Measurements from ENCODE around the gene GJC1. TPM values are rescaled to one million over a fixed set of nuclear protein-coding genes. Genes with fewer than 3 reads are reported as not detected.
"Not testable (repeated sequence)": the region's sequence is repeated elsewhere in the genome, so short reads cannot be mapped to it uniquely, and the experiment has no call there.

Gene GJC1
- total and polyA plus RNA-seq, 2 donors (not counting 3 experiments of a cell fraction or from before 2014, with no cell fraction given) = 13.8 to 39.7 TPM

DNA sequence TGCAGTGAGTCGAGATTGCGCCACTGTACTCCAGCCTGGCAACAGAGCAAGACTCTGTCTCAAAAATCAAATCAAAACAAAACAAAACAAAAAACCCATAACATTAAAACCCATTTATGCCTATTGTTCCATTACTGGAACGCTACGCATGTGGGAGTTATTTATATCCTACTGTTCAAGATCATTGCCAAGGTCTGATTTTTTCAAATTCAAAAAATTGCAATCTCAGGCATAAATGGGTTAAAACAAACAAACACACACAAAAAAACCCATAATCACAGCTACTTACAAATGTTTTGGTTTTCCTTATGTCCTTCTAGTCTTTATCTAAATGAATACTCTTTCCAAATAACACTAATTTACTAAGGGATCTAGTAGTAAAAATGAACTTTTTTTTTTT lies 17.8 kb downstream of the GJC1 start:
- Histone ChIP-seq H3K27me3 (ENCODE audit: control insufficient read depth in 2 of 2, insufficient read depth in 2 of 2, low read length in 2 of 2) (no peaks in the 10 kb centered on the region), H3K36me3 (ENCODE audit: control insufficient read depth in 2 of 2, extremely low read depth in 1 of 2, insufficient read depth in 2 of 2, low read length in 2 of 2) (no peaks in the 10 kb centered on the region), H2AFZ (ENCODE audit: low read depth, low read length) (no peak overlapping the region), H3K4me3 (replicated peaks in 1 of 3; ENCODE audit: insufficient read depth in 1 of 3, low read depth in 1 of 3, low read length in 3 of 3) (no peak overlapping the region), H3K4me2 (ENCODE audit: insufficient read depth, low read length) (no peak overlapping the region), H3K27ac (ENCODE audit: insufficient read depth, low read depth, low read length) (no peak overlapping the region), H3K9ac (replicated peaks; ENCODE audit: extremely low read depth, insufficient read depth, low read length) (no peak overlapping the region), H3K9me1 (replicated peaks; ENCODE audit: control insufficient read depth, extremely low read depth, insufficient read depth, low read length) (no peaks in the 10 kb centered on the region), H4K20me1 (replicated peaks; ENCODE audit: control insufficient read depth, extremely low read depth, insufficient read depth, low read length) (no peaks in the 10 kb centered on the region), H3K9me3 (replicated peaks; ENCODE audit: control insufficient read depth, insufficient read depth, low read length) (no peaks in the 10 kb centered on the region), H3K4me1 (ENCODE audit: control insufficient read depth, extremely low read depth, insufficient read depth, low read length) (no peaks in the 10 kb centered on the region), H3K79me2 (ENCODE audit: control insufficient read depth, insufficient read depth, low read length) (peaks cover 38% of the 10 kb centered on the region)
- no peak for FAIRE-seq
- intact Hi-C loops (cut with micrococcal nuclease) (no loop called here), dilution Hi-C loops (cut with MboI; ENCODE audit: extremely low pct_ligation_motif_present, low sequenced_read_pairs) (no loop called here)
- ChIA-PET POLR2A (no interaction called here), CTCF (interaction anchor here (1.0 to 1.5 kb wide), 2 partner anchors 9 to 34 kb away, joined by 3 to 4 read pairs; no protein-coding TSS in a partner anchor)
- BruUV-seq (replicated peaks) = no TSS peak
- DNase-seq (ENCODE audit: low read depth, low spot score) = no peak
- TF ChIP-seq GATA2 (IDR thresholded peaks at IDR 0.05; ENCODE audit: insufficient read depth, insufficient read length, low read depth, low read length) (no peak), JUN (IDR thresholded peaks at IDR 0.05; ENCODE audit: borderline replicate concordance, insufficient read depth, insufficient read length, low read depth) (no peak), POLR2A (IDR thresholded peaks at IDR 0.05; ENCODE audit: low read depth, low read length) (no peak), EZH2 (IDR thresholded peaks at IDR 0.05; ENCODE audit: borderline replicate concordance, low read depth, low read length, severe bottlenecking) (no peak), POLR2AphosphoS5 (IDR thresholded peaks at IDR 0.05; ENCODE audit: insufficient read depth, low read depth, low read length) (no peak), MAX (IDR thresholded peaks at IDR 0.05; ENCODE audit: insufficient read depth, insufficient read length) (no peak), FOS (IDR thresholded peaks at IDR 0.05; ENCODE audit: borderline replicate concordance, insufficient read depth, low read length) (no peak), MYC (IDR thresholded peaks at IDR 0.05; ENCODE audit: low read depth, low read length) (no peak)
- TF ChIP-seq, protein P1, sequence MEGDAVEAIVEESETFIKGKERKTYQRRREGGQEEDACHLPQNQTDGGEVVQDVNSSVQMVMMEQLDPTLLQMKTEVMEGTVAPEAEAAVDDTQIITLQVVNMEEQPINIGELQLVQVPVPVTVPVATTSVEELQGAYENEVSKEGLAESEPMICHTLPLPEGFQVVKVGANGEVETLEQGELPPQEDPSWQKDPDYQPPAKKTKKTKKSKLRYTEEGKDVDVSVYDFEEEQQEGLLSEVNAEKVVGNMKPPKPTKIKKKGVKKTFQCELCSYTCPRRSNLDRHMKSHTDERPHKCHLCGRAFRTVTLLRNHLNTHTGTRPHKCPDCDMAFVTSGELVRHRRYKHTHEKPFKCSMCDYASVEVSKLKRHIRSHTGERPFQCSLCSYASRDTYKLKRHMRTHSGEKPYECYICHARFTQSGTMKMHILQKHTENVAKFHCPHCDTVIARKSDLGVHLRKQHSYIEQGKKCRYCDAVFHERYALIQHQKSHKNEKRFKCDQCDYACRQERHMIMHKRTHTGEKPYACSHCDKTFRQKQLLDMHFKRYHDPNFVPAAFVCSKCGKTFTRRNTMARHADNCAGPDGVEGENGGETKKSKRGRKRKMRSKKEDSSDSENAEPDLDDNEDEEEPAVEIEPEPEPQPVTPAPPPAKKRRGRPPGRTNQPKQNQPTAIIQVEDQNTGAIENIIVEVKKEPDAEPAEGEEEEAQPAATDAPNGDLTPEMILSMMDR (IDR thresholded peaks at IDR 0.05; ENCODE audit: extremely low read depth in 1 of 2, insufficient read depth in 1 of 2, low read depth in 1 of 2, low read length in 2 of 2) = no peak

- H4K20me1 ChIP-seq (replicated peaks; ENCODE audit: control insufficient read depth, extremely low read depth, insufficient read depth, low read length); DNase-seq (ENCODE audit: low read depth, low spot score); FAIRE-seq; H3K9ac ChIP-seq (replicated peaks; ENCODE audit: extremely low read depth, insufficient read depth, low read length); H3K27ac ChIP-seq (ENCODE audit: insufficient read depth, low read depth, low read length); H3K9me3 ChIP-seq (replicated peaks; ENCODE audit: control insufficient read depth, insufficient read depth, low read length); H3K9me1 ChIP-seq (replicated peaks; ENCODE audit: control insufficient read depth, extremely low read depth, insufficient read depth, low read length); H3K4me1 ChIP-seq (ENCODE audit: control insufficient read depth, extremely low read depth, insufficient read depth, low read length); BruUV-seq (replicated peaks); dilution Hi-C loops (cut with MboI; ENCODE audit: extremely low pct_ligation_motif_present, low sequenced_read_pairs); intact Hi-C loops (cut with micrococcal nuclease); H2AFZ ChIP-seq (ENCODE audit: low read depth, low read length); H3K27me3 ChIP-seq (ENCODE audit: control insufficient read depth in 2 of 2, insufficient read depth in 2 of 2, low read length in 2 of 2); H3K4me3 ChIP-seq (replicated peaks in 1 of 3; ENCODE audit: insufficient read depth in 1 of 3, low read depth in 1 of 3, low read length in 3 of 3); H3K4me2 ChIP-seq (ENCODE audit: insufficient read depth, low read length): not testable (repeated sequence)
- ChIA-PET CTCF (interaction anchor here (0.8 to 0.9 kb wide), 2 partner anchors 11 to 29 kb away, joined by 3 to 4 read pairs; no protein-coding TSS in a partner anchor), POLR2A (interaction anchor here (0.7 kb wide), 1 partner anchor 49 kb away, joined by 3 read pairs; no protein-coding TSS in a partner anchor)
- peaks cover 13% of the 10 kb centered on the region in 2 experiments for H3K36me3 ChIP-seq (ENCODE audit: control insufficient read depth in 2 of 2, extremely low read depth in 1 of 2, insufficient read depth in 2 of 2, low read length in 2 of 2)
- peaks cover 22% of the 10 kb centered on the region for H3K79me2 ChIP-seq (ENCODE audit: control insufficient read depth, insufficient read depth, low read length)
Measured at GRCh38 chr17:44808656-44809388, 21.3 kb downstream of the GJC1 start.
